Upper lobe of left lung (tissue), 6 donors: ENCODE results near the gene NHLRC2. TPM values are rescaled to one million over a fixed set of nuclear protein-coding genes. Genes with fewer than 3 reads are reported as not detected.
A peak's percentile ranks its signal among the peaks of the same experiment; 100 is the strongest.

ENCODE experiments used
- ATAC-seq, 2 donors: fragments of 200-7000 bp; cut with Tn5 transposase; one replicate each; pipeline ENCODE4 v1.9.1; 2022; ENCODE audit warnings: mild to moderate bottlenecking in 2 of 2, moderate library complexity in 2 of 2; ENCODE audit not compliant: low FRiP score in 2 of 2
- DNase-seq, 2 donors: peaks; one replicate each; pipeline ENCODE4 v3.0.0-alpha.2; 2019 to 2020
- H3K27ac ChIP-seq, 4 donors: fragments of 200-600 bp; sonication (generic); one replicate each; pipeline ENCODE4 v1.5.1; 2016 to 2019
- H3K27me3 ChIP-seq, 4 donors: fragments of 200-600 bp; sonication (generic); one replicate each; pipeline ENCODE4 v1.5.1; 2017 to 2019
- H3K36me3 ChIP-seq, 4 donors: fragments of 200-600 bp; sonication (generic); one replicate each; pipeline ENCODE4 v1.5.1; 2016 to 2019
- H3K4me1 ChIP-seq, 4 donors: fragments of 200-600 bp; sonication (generic); one replicate each; pipeline ENCODE4 v1.5.1; 2018 to 2019
- H3K4me3 ChIP-seq, 4 donors: fragments of 200-600 bp; sonication (generic); one replicate each; pipeline ENCODE4 v1.5.1; 2017 to 2019; ENCODE audit warnings: mild to moderate bottlenecking in 2 of 4, moderate library complexity in 1 of 4
- H3K9me3 ChIP-seq, 4 donors: fragments of 200-600 bp; sonication (generic); one replicate each; pipeline ENCODE4 v1.5.1; 2018 to 2019
- CTCF ChIP-seq, 6 experiments: fragments of 450-650 bp in 4 of 6; fragments of 200-600 bp in 2 of 6; sonication (generic) in 2 of 6; IDR thresholded peaks; one replicate each; pipeline ENCODE4 v1.5.1; 2016 to 2019; ENCODE audit warnings: antibody characterized with exemption in 6 of 6
- EP300 ChIP-seq, 4 donors: sonication (generic); formaldehyde crosslinking; IDR thresholded peaks; one replicate each; pipeline ENCODE4 v1.5.1; 2017; ENCODE audit warnings: antibody characterized with exemption in 4 of 4, control low read depth in 2 of 4
- POLR2A ChIP-seq, 4 donors: fragments of 450-650 bp; IDR thresholded peaks; one replicate each; pipeline ENCODE4 v1.5.1; 2016 to 2017; ENCODE audit warnings: antibody characterized with exemption in 4 of 4, mild to moderate bottlenecking in 2 of 4
- POLR2AphosphoS5 ChIP-seq, 2 donors: sonication (generic); formaldehyde crosslinking; IDR thresholded peaks; one replicate each; pipeline ENCODE4 v1.5.1; 2017; ENCODE audit warnings: antibody characterized with exemption in 2 of 2
- WGBS, 2 donors: methylation state at CpG; one replicate each; pipeline ENCODE4 v1.1.5; 2017 to 2018; 5-methylcytosine and 5-hydroxymethylcytosine counted together
- total RNA-seq, 6 donors: library from RNA; depleted of rRNA in 4 of 6; stranded (reverse); fragments of >200 nt in 4 of 6; gene quantifications; one replicate each; pipeline versions ENCODE4 v1.1.0 to v1.2.1, GENCODE V29; 2016 to 2021
- donor health status: DM: no; HTN: no; CAD: no; lungs with moderate emphysema.
- donor health status: DM: no; HTN: yes; CAD: no; lungs with severe emphysema.

The NHLRC2 gene
- total RNA-seq, 6 donors from 2014 or later = 24.2 to 55.5 (median 39.7) TPM

GRCh38 chr10:113890769-113891168, 36.3 kb downstream of the NHLRC2 start:
- TF ChIP-seq CTCF (IDR thresholded peaks at IDR 0.05) (no peak), POLR2A (IDR thresholded peaks at IDR 0.05) (no peak), POLR2AphosphoS5 (IDR thresholded peaks at IDR 0.05) (no peak), EP300 (IDR thresholded peaks at IDR 0.05) (no peak)

GRCh38 chr10:113891476-113891875, 37.0 kb downstream of the NHLRC2 start:
- DNase-seq (no peak), ATAC-seq (no peak)
- H3K4me3 ChIP-seq = no peak overlapping the region
- H3K27ac ChIP-seq = peak overlapping the region in 2 of 4 donors; percentile 19 to 35
- H3K36me3 ChIP-seq = peaks cover 0 to 20% (median 2%) of the 10 kb centered on the region in 4 donors
- H3K27me3 ChIP-seq = no peaks in the 10 kb centered on the region
- no peaks in the 10 kb centered on the region for H3K4me1 ChIP-seq
- no peaks in the 10 kb centered on the region for H3K9me3 ChIP-seq
- TF ChIP-seq EP300 (IDR thresholded peaks at IDR 0.05) = no peak
- no peak for TF ChIP-seq CTCF (IDR thresholded peaks at IDR 0.05)
- no peak for TF ChIP-seq POLR2AphosphoS5 (IDR thresholded peaks at IDR 0.05)
- TF ChIP-seq POLR2A (IDR thresholded peaks at IDR 0.05) = no peak
- WGBS, 2 donors = 65 to 78% methylated on average over 3 of the region's 3 CpGs

More at GRCh38 chr10:113890769-113891168, 36.3 kb downstream of the NHLRC2 start:
- ATAC-seq (no peak), DNase-seq (no peak)
- Histone ChIP-seq H3K36me3 (peaks cover 0 to 27% (median 3%) of the 10 kb centered on the region in 4 donors), H3K27ac (no peak overlapping the region), H3K4me3 (no peak overlapping the region), H3K9me3 (no peaks in the 10 kb centered on the region), H3K27me3 (no peaks in the 10 kb centered on the region), H3K4me1 (no peaks in the 10 kb centered on the region)
- 68 to 81% methylated on average over 4 of the region's 4 CpGs for WGBS, 2 donors

- peaks cover 0 to 17% (median 5%) of the 10 kb centered on the region in 4 donors for H3K36me3 ChIP-seq
- ATAC-seq (no peak), DNase-seq (no peak)
- no peak overlapping the region for H3K27ac ChIP-seq
- H3K4me1 ChIP-seq = no peaks in the 10 kb centered on the region
- TF ChIP-seq POLR2AphosphoS5 (IDR thresholded peaks at IDR 0.05) = no peak
- TF ChIP-seq EP300 (IDR thresholded peaks at IDR 0.05) = no peak
- TF ChIP-seq POLR2A (IDR thresholded peaks at IDR 0.05) = no peak
- no peak for TF ChIP-seq CTCF (IDR thresholded peaks at IDR 0.05)
- H3K27me3 ChIP-seq = no peaks in the 10 kb centered on the region
- H3K4me3 ChIP-seq = no peak overlapping the region
- H3K9me3 ChIP-seq = no peaks in the 10 kb centered on the region
- 71 to 80% methylated on average over 2 of the region's 2 CpGs for WGBS, 2 donors
These were observed 39.1 kb downstream of the NHLRC2 start for GRCh38 chr10:113893570-113893969.

- Histone ChIP-seq H3K4me3 (no peak overlapping the region), H3K36me3 (peaks cover 0 to 26% (median 6%) of the 10 kb centered on the region in 4 donors), H3K27me3 (no peaks in the 10 kb centered on the region), H3K27ac (no peak overlapping the region), H3K4me1 (no peaks in the 10 kb centered on the region), H3K9me3 (no peaks in the 10 kb centered on the region)
- TF ChIP-seq CTCF (IDR thresholded peaks at IDR 0.05) (no peak), POLR2A (IDR thresholded peaks at IDR 0.05) (no peak), EP300 (IDR thresholded peaks at IDR 0.05) (no peak), POLR2AphosphoS5 (IDR thresholded peaks at IDR 0.05) (no peak)
- no peak for DNase-seq
- 83 to 93% methylated on average over 1 of the region's 1 CpG for WGBS, 2 donors
- ATAC-seq = no peak
These were observed 40.1 kb downstream of the NHLRC2 start for GRCh38 chr10:113894581-113894980.

GRCh38 chr10:113895018-113895417, 40.6 kb downstream of the NHLRC2 start:
- TF ChIP-seq POLR2A (IDR thresholded peaks at IDR 0.05) = no peak
- no peak for TF ChIP-seq EP300 (IDR thresholded peaks at IDR 0.05)
- TF ChIP-seq CTCF (IDR thresholded peaks at IDR 0.05) = no peak
- no peak for TF ChIP-seq POLR2AphosphoS5 (IDR thresholded peaks at IDR 0.05)

More at GRCh38 chr10:113895018-113895417, 40.6 kb downstream of the NHLRC2 start:
- no peak overlapping the region for H3K4me3 ChIP-seq
- H3K27ac ChIP-seq = no peak overlapping the region
- DNase-seq (no peak), ATAC-seq (no peak)
- no peaks in the 10 kb centered on the region for H3K27me3 ChIP-seq
- H3K36me3 ChIP-seq = peaks cover 0 to 30% (median 6%) of the 10 kb centered on the region in 4 donors
- H3K4me1 ChIP-seq = no peaks in the 10 kb centered on the region
- no peaks in the 10 kb centered on the region for H3K9me3 ChIP-seq
